Lung (tissue), 12 donors: ENCODE data around the gene RAB3GAP2. TPM values are rescaled to one million over a fixed set of nuclear protein-coding genes. Genes with fewer than 3 reads are reported as not detected.
"Not testable (repeated sequence)": the region's sequence is repeated elsewhere in the genome, so short reads cannot be mapped to it uniquely, and the experiment has no call there.

Experiments
- ATAC-seq: fragments of 200-7000 bp; cut with Tn5 transposase; one replicate; pipeline ENCODE4 v1.9.1; 2020; ENCODE audit warnings: moderate number of reproducible peaks; ENCODE audit not compliant: insufficient read depth, low FRiP score
- DNase-seq, 3 donors: peaks; one replicate each; pipeline ENCODE4 v3.0.0-alpha.2; 2013 to 2017
- H3K27ac ChIP-seq, 2 donors: one replicate each; pipeline ENCODE4 v1.5.1; 2013; ENCODE audit warnings: mild to moderate bottlenecking in 2 of 2, moderate library complexity in 2 of 2, control low read depth in 1 of 2, inconsistent platforms in 1 of 2, low read depth in 1 of 2, low read length in 1 of 2
- H3K27me3 ChIP-seq, 3 donors: one replicate each; pipeline ENCODE4 v1.5.1; 2013; ENCODE audit warnings: low read length in 2 of 3; ENCODE audit not compliant: control insufficient read depth in 3 of 3, insufficient read depth in 3 of 3
- H3K36me3 ChIP-seq, 4 donors: one replicate each; pipeline ENCODE4 v1.5.1; 2013; ENCODE audit warnings: low read length in 4 of 4, mild to moderate bottlenecking in 1 of 4, moderate library complexity in 1 of 4; ENCODE audit not compliant: control insufficient read depth in 4 of 4, insufficient read depth in 4 of 4
- H3K4me1 ChIP-seq, 5 donors: one replicate each; pipeline ENCODE4 v1.5.1; 2013; ENCODE audit warnings: low read length in 5 of 5, mild to moderate bottlenecking in 2 of 5, moderate library complexity in 1 of 5; ENCODE audit not compliant: control insufficient read depth in 5 of 5, insufficient read depth in 5 of 5
- H3K4me3 ChIP-seq: one replicate; pipeline ENCODE4 v1.5.1; 2013; ENCODE audit warnings: mild to moderate bottlenecking, control low read depth, moderate library complexity
- H3K9ac ChIP-seq, 2 donors: one replicate each; pipeline ENCODE4 v1.5.1; 2013; ENCODE audit warnings: low read length in 2 of 2, control low read depth in 1 of 2; ENCODE audit not compliant: insufficient read depth in 1 of 2
- H3K9me3 ChIP-seq, 4 donors: one replicate each; pipeline ENCODE4 v1.5.1; 2013; ENCODE audit warnings: low read length in 3 of 4, mild to moderate bottlenecking in 1 of 4, moderate library complexity in 1 of 4; ENCODE audit not compliant: control insufficient read depth in 4 of 4, insufficient read depth in 3 of 4
- CTCF ChIP-seq: IDR thresholded peaks from 2 replicates; pipeline ENCODE4 v1.5.1; 2012; ENCODE audit warnings: mild to moderate bottlenecking; ENCODE audit errors: control extremely low read depth, extremely low read depth
- WGBS, 2 donors: extraction: QIAGEN DNeasy Blood & Tissue Kit; methylation state at CpG; one replicate each; pipeline ENCODE4 v1.1.7; 2013; 5-methylcytosine and 5-hydroxymethylcytosine counted together
- polyA plus RNA-seq, 2 donors: library from polyadenylated mRNA; stranded (reverse); fragments of 200-250 nt; gene quantifications; one replicate each; pipeline ENCODE4 v1.2.1, GENCODE V29; 2013
- total RNA-seq, 2 donors: library from RNA; depleted of rRNA in 1 of 2; stranded (reverse); fragments of >200 nt in 1 of 2; gene quantifications; one replicate each; pipeline ENCODE4 v1.2.1, GENCODE V29; 2014 to 2021
- donor health status: control.
- donor health status: control.
- donor health status: Bipolar disorder and iron deficiency.
- donor health status: healthy.
- donor health status: DM: yes; HTN: yes; CAD: no.

Gene RAB3GAP2
- total and polyA plus RNA-seq, 4 donors, result 7.5 to 37.5 (median 23.2) TPM

GRCh38 chr1:220255204-220255603, 17.0 kb downstream of the RAB3GAP2 start:
- Histone ChIP-seq H3K27me3 (no peaks in the 10 kb centered on the region), H3K27ac (no peak overlapping the region), H3K9ac (no peak overlapping the region), H3K36me3 (peaks cover 3 to 15% (median 11%) of the 10 kb centered on the region in 4 donors), H3K9me3 (no peaks in the 10 kb centered on the region), H3K4me3 (no peak overlapping the region), H3K4me1 (no peaks in the 10 kb centered on the region)
- TF ChIP-seq CTCF, result no peak
- ATAC-seq (no peak), DNase-seq (no peak)
- WGBS, 2 donors, result 94 to 97% methylated on average over 1 of the region's 1 CpG

DNA sequence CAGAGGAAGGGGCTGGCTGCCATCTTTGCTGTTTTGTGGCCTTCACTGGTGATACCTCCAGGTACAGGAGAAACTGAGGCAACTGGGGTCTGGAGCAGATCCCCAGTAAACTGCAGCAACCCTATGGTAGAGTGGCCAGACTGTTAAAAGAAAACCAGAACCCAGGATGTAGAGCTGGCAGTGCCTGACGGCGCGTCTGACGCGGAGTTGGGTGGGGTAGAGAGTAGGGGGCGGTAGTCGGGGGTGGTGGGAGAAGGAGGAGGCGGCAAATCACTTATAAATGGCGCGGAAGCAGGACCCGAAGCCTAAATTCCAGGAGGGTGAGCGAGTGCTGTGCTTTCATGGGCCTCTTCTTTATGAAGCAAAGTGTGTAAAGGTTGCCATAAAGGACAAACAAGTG, 19.0 kb downstream of the RAB3GAP2 start:
- H3K9ac ChIP-seq, ATAC-seq, H3K4me3 ChIP-seq, DNase-seq, H3K27me3 ChIP-seq, H3K4me1 ChIP-seq, H3K9me3 ChIP-seq, H3K27ac ChIP-seq: not testable (repeated sequence)
- peaks cover 3 to 30% (median 16%) of the 10 kb centered on the region in 4 donors for H3K36me3 ChIP-seq
- WGBS, 2 donors, result 98% methylated on average over 12 of the region's 12 CpGs

DNA sequence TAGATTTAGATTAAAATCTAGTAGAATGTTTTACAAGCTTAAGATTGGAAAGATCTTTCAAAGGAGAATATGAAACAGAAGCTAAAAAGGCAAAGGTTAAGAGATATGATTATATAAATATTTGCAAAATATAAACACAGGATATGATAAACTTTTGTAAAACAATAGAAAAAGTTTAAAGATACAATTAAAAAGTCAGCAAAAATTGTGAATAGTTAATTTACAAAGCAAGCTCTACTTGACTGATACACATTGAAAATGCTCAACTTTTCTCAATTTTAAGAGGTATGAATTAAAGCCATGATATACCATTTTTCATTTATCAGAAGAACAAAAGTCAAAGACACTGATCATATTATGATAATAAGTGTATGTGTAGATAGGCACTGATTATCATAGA, 21.0 kb downstream of the RAB3GAP2 start:
- no peak for DNase-seq
- TF ChIP-seq CTCF, result no peak

GRCh38 chr1:220250681-220251080, 21.6 kb downstream of the RAB3GAP2 start:
- peaks cover 0 to 10% (median 4%) of the 10 kb centered on the region in 4 donors for H3K9me3 ChIP-seq
- no peak for TF ChIP-seq CTCF
- DNase-seq, result no peak

More for the DNA sequence above, 21.0 kb downstream of the RAB3GAP2 start:
- Histone ChIP-seq H3K9me3 (peaks cover 0 to 10% (median 4%) of the 10 kb centered on the region in 4 donors), H3K4me1 (no peaks in the 10 kb centered on the region), H3K9ac (no peak overlapping the region), H3K4me3 (no peak overlapping the region), H3K27me3 (no peaks in the 10 kb centered on the region), H3K27ac (no peak overlapping the region), H3K36me3 (peaks cover 3 to 34% (median 16%) of the 10 kb centered on the region in 4 donors)
- ATAC-seq, result no peak

More at GRCh38 chr1:220250681-220251080, 21.6 kb downstream of the RAB3GAP2 start:
- no peak overlapping the region for H3K27ac ChIP-seq
- H3K9ac ChIP-seq, result no peak overlapping the region
- peaks cover 3 to 34% (median 16%) of the 10 kb centered on the region in 4 donors for H3K36me3 ChIP-seq
- no peak for ATAC-seq
- no peak overlapping the region for H3K4me3 ChIP-seq
- no peaks in the 10 kb centered on the region for H3K4me1 ChIP-seq
- H3K27me3 ChIP-seq, result no peaks in the 10 kb centered on the region
